Testis (tissue), 3 donors: ENCODE data around the gene NAIF1. TPM values are rescaled to one million over a fixed set of nuclear protein-coding genes. Genes with fewer than 3 reads are reported as not detected.

Source experiments
- DNase-seq: peaks from one replicate; pipeline ENCODE4 v3.0.0-alpha.2; 2019
- H3K27ac ChIP-seq, 2 donors: fragments of 200-600 bp; sonication (generic); one replicate each; pipeline ENCODE4 v1.5.1; 2019
- H3K27me3 ChIP-seq: fragments of 200-600 bp; sonication (generic); one replicate; pipeline ENCODE4 v1.5.1; 2019
- H3K36me3 ChIP-seq: fragments of 200-600 bp; sonication (generic); one replicate; pipeline ENCODE4 v1.5.1; 2017; ENCODE audit warnings: low read depth; ENCODE audit errors: missing control alignments
- H3K4me1 ChIP-seq: fragments of 200-600 bp; sonication (generic); one replicate; pipeline ENCODE4 v1.5.1; 2019
- H3K4me3 ChIP-seq, 2 donors: fragments of 200-600 bp; sonication (generic); one replicate each; pipeline ENCODE4 v1.5.1; 2017 to 2019
- H3K9me3 ChIP-seq: fragments of 200-600 bp; sonication (generic); one replicate; pipeline ENCODE4 v1.5.1; 2017
- POLR2A ChIP-seq: fragments of 450-650 bp; IDR thresholded peaks from one replicate; pipeline ENCODE4 v1.6.1; 2017; ENCODE audit warnings: antibody characterized with exemption, mild to moderate bottlenecking, moderate library complexity
- WGBS, 2 donors: methylation state at CpG; one replicate each; pipeline ENCODE4 v1.1.5; 2018; 5-methylcytosine and 5-hydroxymethylcytosine counted together
- intact Hi-C: fragments of 100-400 bp; cut with DNase I; formaldehyde crosslinking; loops from one replicate; pipeline ENCODE4 v1.15.1; 2023; ENCODE audit warnings: low total_unique reads
- polyA plus RNA-seq: library from polyadenylated mRNA; stranded (reverse); fragments of 350-450 nt; fragmentation: Illumina TruSeq; extraction: RNeasy Lipid Tissue Mini Kit (QIAGEN cat#74804); gene quantifications from one replicate; pipeline ENCODE4 v1.2.3, GENCODE V29; 2014; ENCODE audit warnings: low read depth, low replicate concordance; ENCODE audit not compliant: insufficient read depth
- total RNA-seq, 2 donors: library from RNA; depleted of rRNA; stranded (reverse); fragments of >200 nt; gene quantifications; one replicate each; pipeline ENCODE4 v1.2.3, GENCODE V29; 2016
- TF ChIP-seq, protein P1 (sequence below), 3 experiments: fragments of 450-650 bp in 2 of 3; fragments of 200-600 bp in 1 of 3; sonication (generic) in 1 of 3; IDR thresholded peaks; one replicate each; pipeline ENCODE4 v1.5.1; 2016 to 2019; ENCODE audit warnings: antibody characterized with exemption in 3 of 3, mild to moderate bottlenecking in 2 of 3, moderate library complexity in 1 of 3

Gene NAIF1
- total and polyA plus RNA-seq, 3 donors from 2014 or later: 18.5 to 25.1 (median 19.4) TPM

DNA sequence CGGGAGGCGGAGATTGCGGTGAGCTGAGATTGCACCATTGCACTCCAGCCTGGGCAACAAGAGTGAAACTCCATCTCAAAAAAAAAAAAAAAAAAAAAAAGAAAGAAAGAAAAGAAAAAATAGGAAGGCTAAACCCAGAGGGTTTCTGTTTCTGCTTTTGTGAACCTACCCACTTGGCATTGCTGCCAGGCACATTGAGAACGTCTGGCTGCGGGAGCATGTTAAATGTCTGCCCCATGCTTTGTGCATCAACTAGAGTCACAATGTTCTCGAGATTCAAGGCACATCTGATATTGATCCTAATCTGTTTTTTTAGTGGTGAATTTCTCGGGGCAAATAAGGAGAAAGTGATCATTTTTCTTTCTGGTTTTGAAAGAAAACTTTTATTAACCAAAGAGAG lies 3.8 kb upstream of the NAIF1 start:
- Histone ChIP-seq H3K9me3 (no peaks in the 10 kb centered on the region), H3K36me3 (no peaks in the 10 kb centered on the region), H3K27ac (peak overlapping the region in 1 of 2 donors; percentile 81), H3K4me1 (peaks cover 43% of the 10 kb centered on the region), H3K4me3 (no peak overlapping the region), H3K27me3 (no peaks in the 10 kb centered on the region)
- no peak for DNase-seq
- TF ChIP-seq, protein P1, sequence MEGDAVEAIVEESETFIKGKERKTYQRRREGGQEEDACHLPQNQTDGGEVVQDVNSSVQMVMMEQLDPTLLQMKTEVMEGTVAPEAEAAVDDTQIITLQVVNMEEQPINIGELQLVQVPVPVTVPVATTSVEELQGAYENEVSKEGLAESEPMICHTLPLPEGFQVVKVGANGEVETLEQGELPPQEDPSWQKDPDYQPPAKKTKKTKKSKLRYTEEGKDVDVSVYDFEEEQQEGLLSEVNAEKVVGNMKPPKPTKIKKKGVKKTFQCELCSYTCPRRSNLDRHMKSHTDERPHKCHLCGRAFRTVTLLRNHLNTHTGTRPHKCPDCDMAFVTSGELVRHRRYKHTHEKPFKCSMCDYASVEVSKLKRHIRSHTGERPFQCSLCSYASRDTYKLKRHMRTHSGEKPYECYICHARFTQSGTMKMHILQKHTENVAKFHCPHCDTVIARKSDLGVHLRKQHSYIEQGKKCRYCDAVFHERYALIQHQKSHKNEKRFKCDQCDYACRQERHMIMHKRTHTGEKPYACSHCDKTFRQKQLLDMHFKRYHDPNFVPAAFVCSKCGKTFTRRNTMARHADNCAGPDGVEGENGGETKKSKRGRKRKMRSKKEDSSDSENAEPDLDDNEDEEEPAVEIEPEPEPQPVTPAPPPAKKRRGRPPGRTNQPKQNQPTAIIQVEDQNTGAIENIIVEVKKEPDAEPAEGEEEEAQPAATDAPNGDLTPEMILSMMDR (IDR thresholded peaks at IDR 0.05): no peak
- TF ChIP-seq POLR2A: no peak
- intact Hi-C loops: no loop called here
- WGBS, 2 donors: 48 to 61% methylated on average over 7 of the region's 7 CpGs

DNA sequence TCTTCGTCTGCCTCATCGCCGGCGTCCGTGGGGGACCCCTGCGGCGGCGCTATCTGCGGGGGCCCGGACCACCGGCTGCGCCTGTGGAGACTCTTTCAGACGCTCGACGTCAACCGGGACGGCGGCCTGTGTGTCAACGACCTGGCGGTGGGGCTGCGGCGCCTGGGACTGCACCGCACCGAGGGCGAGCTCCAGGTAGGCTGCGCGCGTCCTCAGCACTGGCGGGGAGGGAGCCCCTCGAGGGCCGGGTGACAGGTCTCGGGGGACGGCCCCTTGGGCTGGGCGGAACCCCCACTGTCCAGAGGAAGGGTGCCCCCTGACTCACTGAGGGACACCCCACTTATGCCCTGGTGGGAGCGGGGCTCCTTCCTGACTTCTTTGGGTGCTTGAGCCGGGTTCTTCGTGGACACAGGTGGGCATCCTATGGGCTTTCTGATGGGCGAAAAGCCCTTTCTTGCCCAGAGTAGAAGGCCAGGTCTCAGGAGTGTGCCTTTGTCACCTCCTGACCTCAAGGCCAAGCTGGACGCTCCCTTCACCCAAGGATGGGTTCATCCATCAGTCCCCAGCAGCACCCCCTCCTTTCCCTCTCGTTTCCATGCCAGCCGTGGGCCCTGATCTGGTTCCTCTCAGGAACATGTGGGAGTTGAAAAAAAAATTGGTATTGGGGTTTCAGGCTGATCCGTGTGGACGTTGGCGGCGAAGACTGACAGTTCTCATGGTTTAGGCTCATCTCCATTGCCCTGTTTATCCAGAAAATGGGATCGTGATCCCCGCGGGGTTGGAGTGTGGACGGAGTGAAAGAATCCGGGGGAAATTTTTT lies 1.5 kb upstream of the NAIF1 start:
- Histone ChIP-seq H3K36me3 (no peaks in the 10 kb centered on the region), H3K9me3 (no peaks in the 10 kb centered on the region), H3K27ac (peak overlapping the region; percentile 81 to 94), H3K4me3 (peak overlapping the region; percentile 85 to 90), H3K4me1 (peaks cover 44% of the 10 kb centered on the region), H3K27me3 (no peaks in the 10 kb centered on the region)
- intact Hi-C loops: no loop called here
- TF ChIP-seq POLR2A: no peak
- TF ChIP-seq, protein P1 (IDR thresholded peaks at IDR 0.05): no peak
- 1 to 3% methylated on average over 13 to 23 of the region's 50 CpGs for WGBS, 2 donors
- no peak for DNase-seq

DNA sequence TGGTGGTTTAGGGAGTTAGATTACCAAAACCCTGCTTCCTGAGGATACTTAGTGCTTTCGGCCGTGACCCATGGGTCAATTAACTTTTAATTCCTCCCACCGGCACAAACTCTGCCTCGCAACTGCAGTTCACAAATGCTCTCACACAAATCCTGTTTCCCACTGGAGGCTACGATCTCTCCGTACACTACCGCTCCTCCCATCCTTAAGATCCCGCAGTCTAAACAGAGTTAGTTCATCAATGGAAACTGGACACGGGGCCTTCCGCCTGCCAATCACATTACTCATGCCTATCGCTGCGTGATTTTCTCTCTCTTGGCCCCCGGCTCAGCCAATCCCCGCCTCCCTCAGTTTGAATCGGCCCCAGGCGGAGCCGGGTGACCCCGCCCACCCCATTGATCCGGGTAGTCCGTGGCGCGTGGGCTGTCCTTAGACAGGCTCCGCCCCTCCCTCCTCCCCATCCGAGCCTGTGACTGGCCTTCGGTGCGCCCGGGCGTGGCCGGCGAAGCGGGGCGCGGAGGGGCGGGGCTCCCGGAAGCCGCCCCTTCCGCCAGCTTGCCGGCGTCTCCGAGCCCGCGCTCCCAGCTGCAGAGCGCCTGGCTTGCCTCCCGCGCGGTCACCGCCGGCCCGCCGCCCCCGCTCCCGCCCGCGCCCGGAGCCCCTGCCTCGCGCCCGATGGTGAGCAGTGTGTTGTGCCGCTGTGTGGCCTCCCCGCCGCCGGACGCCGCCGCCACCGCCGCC lies 695 bp upstream of the NAIF1 start, which contains the start of gene SLC25A25:
TSS of gene SLC25A25 (plus strand) at position 588 of the 741 bp plus-strand sequence. CDS start at position 676, 88 bp downstream.
- peaks cover 37% of the 10 kb centered on the region for H3K4me1 ChIP-seq

DNA sequence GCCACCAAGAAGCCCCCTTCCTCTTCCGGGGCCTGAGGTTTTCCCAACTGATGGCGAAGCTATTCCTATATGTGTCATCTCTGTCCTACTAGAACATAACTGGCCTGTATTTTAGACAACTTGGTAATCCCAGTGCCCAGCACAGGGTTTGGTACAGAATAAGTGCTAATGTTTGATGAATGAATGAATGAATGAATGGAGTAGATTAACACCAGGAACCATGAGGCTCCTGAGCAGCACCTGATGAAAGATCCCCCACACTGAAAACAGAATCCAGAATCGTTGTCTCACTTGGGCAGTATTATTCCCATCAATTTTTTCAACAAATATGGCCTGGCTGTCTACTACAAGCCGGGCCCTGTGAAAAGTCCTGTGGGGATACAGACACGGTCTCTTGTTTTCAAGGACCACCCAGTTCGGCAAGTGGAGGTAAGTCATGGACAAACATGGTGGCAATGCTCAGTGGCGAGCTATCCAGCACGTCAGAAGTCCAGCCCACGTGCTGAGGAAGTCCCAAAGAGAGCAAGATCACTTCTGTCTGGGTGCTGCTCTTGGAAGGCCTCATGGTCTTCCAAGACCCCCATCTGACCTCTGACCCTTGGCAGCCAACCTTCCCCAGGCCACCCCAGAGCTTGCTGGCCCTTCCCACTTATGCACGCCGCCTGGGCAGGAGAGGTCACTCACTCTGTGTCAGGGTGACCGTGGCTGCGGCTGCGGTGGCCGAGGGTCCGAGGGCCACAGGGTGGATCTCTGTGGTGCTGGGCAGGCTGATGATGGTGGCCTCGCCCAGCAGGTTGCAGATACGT lies 1.0 kb downstream of the NAIF1 start:
- Histone ChIP-seq H3K27me3 (no peaks in the 10 kb centered on the region), H3K27ac (peak overlapping the region in 1 of 2 donors; percentile 100), H3K36me3 (no peaks in the 10 kb centered on the region), H3K9me3 (no peaks in the 10 kb centered on the region), H3K4me3 (peak overlapping the region in 1 of 2 donors; percentile 85), H3K4me1 (peaks cover 20% of the 10 kb centered on the region)
- no peak for TF ChIP-seq POLR2A
- TF ChIP-seq, protein P1 (IDR thresholded peaks at IDR 0.05): no peak
- 57 to 73% methylated on average over 9 to 17 of the region's 18 CpGs for WGBS, 2 donors
- intact Hi-C loops: no loop called here
- DNase-seq: no peak

More for the DNA sequence above, 695 bp upstream of the NAIF1 start, which contains the start of gene SLC25A25:
- H3K9me3 ChIP-seq: no peaks in the 10 kb centered on the region
- peak within 1 kb of the TSS; percentile 82 to 100 for H3K27ac ChIP-seq
- H3K36me3 ChIP-seq: no peaks in the 10 kb centered on the region
- H3K4me3 ChIP-seq: peak within 1 kb of the TSS; percentile 85 to 90
- TF ChIP-seq POLR2A: peak; percentile 32
- TF ChIP-seq, protein P1 (IDR thresholded peaks at IDR 0.05): no peak
- peak; percentile 100 for DNase-seq
- H3K27me3 ChIP-seq: no peaks in the 10 kb centered on the region
- intact Hi-C loops: no loop called here
- 0 to 2% methylated on average over 20 to 43 of the region's 67 CpGs for WGBS, 2 donors
